ENCODE measurements around the gene SEMA6D.

Gene SEMA6D

DNA sequence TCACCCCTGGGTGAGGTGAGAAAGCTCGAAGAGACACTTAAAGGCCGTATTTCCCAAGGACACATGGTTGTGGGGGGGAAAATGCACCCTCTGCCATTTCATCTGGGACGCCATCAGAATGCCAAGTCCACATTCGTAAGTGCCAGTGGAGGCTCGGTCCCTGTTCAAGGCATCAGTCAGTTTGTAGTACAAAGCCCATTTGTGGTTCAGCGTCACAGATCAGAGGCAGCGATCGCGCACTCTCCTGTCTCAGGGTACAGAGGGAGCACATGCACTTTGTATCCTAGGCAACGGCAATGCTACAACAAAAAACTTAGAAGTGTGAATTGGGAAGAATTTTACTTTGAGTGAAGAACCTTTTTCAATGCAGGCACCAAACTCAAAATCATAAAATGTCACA is 27.2 kb downstream of the SEMA6D start:
- no peak for DNase-seq

DNA sequence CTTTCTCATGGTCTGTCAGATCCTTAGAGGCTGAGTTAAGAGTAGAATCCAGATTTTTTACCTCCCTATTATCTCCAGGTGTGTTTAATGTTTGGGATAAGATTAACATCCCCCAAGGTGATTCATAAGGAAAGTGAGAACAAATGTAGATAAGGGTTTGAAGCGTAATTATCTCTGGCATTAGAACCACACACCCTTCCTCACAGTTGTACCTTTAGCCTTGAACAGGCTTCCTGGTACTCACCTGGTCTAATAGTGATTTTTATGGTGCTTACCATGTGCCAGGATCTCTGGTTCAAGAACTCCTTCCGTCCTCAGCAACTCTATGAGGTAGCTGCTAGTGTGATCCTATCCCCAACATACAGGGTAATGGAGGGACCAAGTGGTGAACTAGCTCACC is 27.7 kb downstream of the SEMA6D start:
- DNase-seq, result no peak

DNA sequence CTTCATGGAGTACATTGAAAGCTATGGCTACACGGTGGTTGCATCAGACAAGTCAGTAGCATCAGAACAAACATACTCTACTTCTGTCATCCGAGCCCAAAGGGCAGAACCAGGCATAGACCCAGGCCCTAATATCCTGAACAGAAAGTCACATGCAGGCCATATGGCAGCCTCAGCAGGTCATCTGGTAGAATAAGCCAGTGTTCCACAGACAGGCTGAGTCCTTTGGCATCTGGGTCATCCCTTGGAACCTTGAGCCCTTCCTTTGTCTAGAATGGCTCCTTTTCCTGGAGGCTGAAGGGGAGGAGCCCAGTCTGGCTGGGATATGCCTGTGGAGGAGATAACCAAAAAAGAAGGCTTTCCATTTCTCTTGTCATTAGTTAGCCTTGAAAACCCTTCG is 29.2 kb downstream of the SEMA6D start:
- no peak for DNase-seq

DNA sequence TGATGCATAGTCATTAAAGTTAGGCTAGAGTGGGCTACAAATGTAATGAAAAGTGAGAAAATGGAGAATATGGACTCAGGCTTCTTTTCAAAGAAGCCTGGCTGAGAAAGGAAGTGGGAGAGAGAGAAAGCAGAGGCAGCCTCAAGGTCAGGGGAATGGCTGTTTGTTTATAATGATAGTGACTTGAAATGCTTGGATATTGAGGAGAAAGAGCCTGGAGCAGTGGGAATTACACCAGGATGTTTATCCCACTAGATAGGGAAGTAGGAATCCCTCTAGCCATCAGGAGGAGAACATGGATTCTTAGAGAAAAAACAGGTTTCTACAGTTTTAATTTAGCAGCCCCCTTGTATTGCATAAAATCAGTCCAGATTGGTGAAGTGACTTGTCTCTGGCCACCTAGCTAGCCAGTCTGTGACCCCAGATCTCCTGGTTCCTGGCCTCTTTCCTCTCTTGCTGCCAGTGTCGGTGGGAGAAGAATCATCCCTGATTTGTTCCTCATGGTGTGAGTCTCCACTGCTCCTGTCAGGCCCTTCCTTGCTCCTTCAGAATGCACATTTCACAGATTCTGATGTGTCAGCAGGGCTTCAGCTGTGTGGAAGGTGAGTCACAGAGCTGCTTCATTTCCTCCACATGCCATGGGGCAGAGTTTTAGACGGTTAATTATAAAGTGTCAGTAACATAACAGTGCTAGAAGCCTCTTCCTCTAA is 32.9 kb downstream of the SEMA6D start:
- DNase-seq, result no peak

DNA sequence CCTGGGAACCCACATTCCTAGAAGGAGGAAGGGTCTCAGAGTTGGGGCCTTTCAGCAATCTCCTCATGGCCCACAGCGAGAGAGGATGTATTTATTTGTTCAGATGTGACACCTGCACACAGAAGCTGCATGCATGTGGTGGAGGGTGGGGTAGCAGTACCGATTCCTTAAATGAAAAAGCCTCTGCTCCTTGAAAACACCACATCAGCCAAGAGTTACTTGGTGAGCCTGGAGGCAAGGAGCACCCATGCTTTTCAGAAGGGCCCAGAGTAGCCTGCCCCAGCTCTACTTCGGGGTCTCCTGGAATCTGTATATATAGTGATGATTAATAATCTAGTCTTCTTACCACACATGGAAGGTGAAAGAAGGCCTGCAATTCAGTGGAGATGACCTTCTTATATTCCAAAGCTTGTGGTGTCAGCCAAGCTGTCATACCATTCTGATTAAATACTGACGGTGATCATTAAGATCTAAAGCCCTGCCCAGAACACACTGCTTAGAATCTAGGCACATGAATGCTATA is 33.5 kb downstream of the SEMA6D start:
- no peak for DNase-seq

DNA sequence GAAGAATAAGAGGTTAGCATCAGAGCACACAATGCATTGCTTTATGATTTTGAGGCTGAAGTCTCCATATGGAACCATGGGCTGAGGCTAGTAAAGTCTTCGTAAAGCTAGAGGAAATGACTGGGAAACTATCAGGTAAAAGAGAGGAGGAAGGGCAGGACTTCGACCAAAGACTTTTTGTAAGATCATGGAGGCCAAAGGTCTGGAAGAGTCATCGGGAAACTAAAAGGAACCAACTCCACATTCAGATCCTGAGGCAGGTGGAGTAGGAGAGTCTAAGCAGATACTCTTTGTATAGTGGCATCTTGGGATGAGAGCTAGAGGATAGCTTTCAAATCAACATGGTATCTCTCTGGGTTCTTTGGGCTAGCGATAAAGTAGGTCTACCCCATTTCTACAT is 36.3 kb downstream of the SEMA6D start:
- no peak for DNase-seq

DNA sequence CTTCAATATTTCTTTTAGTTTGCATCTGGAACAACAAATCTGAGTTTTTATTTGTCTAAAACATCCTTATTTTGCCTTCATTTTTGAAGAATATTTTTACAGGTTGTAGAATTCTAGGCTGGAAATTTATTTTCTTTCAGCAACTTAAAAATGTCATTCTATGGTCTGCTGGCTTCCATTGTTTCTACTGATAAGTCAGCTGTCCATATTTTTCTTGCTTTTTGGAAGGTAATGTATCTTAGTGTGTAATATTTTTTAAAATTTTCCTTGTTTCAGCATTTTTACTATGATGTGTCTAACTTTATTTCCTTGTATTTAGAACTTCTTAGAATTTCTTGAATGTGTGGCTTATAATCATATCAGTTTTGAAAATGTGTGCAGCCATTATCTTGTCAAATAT is 37.0 kb downstream of the SEMA6D start:
- DNase-seq, result no peak

DNA sequence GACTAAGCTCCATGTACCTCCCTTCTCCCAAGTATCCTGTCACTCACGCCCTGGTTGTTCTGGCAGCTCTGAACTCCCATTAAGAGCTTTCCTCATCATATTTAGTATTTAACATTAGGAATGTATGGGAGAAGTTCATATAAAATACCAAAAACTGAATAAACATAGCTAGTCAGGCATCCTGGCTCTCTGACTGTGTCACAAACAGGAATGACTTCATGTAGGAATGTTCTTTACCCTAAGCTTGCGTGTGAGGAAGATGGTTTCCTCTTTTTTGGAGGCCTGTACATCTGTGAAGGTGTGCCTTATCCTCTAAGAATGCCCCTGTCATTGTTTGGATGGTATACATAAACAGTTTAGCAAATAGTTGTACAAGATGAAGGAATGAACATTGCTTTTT is 38.6 kb downstream of the SEMA6D start:
- DNase-seq, result no peak

DNA sequence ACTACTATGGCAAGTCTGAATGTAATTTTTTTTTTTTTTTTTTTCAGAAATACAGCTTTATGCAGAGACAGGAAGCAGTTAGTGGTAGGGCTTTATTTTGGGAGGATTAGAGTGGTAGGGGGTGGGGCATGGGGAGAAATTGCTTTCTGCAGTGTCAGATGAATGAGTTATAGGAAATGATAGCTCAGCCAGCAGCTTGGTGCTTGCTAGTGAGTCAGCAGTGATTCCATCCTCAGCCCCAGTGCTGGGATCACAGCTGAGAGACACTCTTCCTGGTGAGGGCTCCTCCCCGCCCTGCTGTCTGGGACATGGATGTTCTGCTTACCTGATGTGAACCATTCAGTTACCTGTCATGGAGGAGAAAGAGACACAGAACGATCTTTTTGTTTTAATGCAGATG is 39.6 kb downstream of the SEMA6D start:
- DNase-seq, result no peak

DNA sequence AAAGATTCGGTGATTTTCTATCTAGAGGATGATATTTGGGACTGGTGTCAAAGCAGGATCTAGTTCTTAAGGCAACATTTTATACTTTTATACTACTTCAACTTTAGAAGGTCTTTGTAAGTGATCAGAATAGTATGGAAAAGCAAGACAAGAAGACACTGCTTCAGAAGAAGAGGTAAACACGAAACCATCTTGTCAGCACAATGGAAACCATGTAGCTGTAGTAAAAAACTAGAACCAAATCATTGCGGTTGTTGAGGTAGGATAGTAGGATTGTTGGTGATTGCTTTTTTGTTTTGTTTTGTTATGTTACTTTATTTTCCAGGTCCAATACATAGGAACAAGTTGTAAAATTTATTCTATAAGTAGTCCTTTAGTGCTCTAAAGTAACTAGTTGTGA is 40.0 kb downstream of the SEMA6D start:
- DNase-seq, result no peak

DNA sequence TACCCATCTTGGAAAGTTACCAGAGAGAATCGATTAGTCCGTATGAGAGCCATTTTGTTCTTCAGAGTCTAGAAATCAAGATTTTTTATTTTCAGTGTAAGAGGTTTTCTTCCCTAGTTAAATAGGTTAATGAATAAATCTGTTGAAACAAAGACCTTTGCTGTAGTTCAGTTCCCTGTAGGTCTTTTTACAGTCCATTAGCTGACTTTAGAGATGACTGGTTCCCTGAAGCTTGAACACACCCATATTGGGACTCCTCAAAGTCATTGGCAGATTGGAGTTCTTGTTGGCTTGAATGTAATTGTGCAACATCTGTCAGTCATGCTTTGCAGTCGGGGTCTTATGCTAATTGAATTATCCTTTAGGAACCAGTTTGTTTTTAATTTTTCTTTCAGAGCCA is 45.3 kb downstream of the SEMA6D start:
- DNase-seq, result no peak

DNA sequence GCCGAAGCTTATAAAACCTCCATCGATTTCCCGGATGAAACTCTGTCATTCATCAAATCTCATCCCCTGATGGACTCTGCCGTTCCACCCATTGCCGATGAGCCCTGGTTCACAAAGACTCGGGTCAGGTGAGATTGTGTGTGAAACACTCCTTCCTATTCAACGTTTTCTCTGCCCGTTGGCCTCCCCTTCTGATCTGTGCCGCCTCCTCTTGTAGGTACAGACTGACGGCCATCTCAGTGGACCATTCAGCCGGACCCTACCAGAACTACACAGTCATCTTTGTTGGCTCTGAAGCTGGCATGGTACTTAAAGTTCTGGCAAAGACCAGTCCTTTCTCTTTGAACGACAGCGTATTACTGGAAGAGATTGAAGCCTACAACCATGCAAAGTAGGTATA is 47.4 kb downstream of the SEMA6D start:
- no peak for DNase-seq

DNA sequence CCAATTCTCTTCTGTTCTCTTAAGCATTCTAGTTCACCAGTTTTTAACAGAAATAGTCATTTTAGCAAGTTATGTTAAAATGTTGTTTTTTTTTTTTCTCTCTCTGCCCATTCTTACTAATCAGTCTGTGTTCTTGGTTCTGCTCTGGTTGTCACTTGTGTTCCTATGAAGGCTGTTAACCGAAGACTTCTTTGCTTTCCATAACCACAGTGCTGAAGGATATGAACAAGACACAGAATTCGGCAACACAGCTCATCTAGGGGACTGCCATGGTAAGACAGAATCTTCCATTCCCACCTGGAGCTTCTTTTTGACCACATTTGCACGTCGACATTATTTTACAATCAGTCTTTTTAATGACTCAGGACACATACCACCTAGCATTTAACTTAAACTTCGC is 49.1 kb downstream of the SEMA6D start:
- no peak for DNase-seq

DNA sequence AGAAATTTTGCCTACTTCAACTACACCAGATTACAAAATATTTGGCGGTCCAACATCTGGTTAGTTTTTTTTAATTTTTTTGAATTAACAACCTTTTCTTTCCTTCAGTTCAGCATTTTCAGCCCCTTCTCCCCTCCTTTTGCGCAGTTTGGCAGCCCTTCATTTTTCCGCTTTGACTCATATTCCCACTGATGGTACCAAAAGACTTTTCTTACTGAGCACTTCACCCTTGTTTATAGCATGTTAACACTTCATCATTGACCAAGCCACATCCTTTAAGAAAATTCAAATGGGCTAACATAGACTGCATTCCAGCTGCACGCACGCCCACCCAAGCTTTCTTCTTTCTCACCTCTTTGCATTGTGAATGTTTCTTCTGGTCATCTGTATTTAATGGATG is 49.7 kb downstream of the SEMA6D start:
- no peak for DNase-seq

DNA sequence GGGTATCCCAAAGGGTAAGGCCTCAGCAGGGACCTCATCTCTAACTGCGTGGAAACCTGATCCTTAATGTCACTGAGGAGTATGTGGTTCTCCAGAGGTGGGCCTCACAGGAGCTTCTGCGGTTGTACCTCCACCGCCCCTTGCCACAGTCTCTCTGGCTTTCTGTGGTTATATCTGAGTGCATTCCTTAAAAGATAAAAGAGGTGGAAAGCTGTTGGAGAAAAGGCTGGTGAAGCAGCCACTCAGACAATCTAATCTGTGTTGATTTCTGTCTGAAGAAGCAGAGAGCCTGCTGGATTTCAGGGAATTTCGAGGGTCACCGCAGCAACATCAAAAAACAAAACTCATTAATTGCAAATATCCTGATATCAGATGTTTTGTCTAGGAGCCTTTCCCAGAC is 51.4 kb downstream of the SEMA6D start:
- DNase-seq, result no peak

DNA sequence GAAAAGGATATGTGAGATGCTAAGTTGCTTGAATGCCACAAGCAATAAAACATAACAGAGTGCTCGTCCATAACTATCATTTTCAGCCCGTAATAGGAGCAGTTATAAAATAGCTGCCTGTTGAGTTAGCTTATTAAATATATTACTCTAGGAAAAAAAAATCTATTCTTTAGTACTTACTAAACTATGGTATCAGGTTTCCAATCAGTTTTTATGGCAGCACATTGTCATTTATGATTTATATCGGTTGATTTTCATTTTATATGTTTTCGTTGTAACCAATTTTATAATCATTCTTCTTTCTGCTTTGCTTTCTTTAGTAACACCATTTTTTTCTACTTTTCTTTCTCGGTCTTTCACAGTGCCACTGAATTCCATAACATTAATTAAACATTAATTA is 51.9 kb downstream of the SEMA6D start:
- DNase-seq, result no peak

DNA sequence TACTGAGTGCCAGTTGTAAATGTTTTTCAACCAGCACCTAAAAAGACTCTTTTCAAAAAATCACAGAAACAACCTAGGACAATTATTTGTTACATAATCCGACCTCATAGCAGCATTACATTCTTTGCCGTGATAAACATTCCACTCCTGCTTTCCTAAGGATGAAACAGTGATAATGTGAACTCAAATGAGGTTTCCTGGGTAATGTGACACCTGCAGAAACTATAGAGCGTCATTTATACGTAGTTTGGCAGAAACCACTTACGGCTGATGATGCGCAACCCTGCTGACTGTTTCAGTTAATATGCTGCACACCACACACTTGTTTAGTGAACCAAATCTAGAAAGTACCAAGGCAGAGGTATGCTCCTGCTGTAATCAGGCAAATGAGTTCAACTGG is 55.8 kb downstream of the SEMA6D start:
- no peak for DNase-seq

DNA sequence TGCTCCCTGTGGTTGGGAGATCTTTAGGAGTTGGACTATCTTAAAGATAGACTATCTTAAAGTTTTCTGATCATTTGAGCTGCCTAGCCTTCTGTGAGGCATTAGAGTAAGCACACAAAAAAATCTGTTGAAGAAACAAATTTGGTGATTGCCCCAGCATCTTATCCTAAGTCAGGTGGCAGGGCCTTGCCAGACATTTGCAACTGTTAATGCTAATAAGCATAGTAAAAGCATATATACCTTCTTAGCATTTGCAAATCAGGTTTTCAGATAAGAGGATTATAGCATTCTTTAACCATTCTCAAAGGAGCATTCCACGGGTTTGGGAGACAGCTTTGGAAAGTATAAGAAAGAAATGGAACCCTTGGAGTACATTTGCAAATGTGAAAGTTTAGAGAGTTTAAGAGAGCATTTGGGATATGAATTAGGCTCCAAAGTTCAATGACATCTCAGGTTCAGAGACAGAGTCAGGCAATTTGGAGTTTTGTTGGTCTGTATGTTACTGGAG is 61.0 kb downstream of the SEMA6D start:
- no peak for DNase-seq

DNA sequence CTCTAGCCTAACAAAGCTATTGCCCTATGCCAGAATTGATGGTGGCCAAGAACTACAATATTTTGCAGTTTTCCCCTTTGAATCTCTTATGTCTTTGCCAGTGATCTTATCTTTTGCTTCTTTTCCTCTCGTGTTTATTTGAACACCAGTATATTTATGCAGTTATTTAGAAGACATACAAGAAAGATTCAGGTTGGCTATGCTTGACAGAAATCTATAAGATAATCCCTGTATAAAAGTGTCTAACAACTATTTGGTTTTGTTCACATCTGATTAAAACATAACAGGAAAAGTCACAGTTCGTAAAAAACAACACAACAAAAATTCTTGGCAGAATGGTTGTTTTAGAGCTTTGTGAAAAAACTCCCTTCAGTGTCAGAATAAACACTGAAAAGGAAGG is 63.7 kb downstream of the SEMA6D start:
- DNase-seq, result no peak

DNA sequence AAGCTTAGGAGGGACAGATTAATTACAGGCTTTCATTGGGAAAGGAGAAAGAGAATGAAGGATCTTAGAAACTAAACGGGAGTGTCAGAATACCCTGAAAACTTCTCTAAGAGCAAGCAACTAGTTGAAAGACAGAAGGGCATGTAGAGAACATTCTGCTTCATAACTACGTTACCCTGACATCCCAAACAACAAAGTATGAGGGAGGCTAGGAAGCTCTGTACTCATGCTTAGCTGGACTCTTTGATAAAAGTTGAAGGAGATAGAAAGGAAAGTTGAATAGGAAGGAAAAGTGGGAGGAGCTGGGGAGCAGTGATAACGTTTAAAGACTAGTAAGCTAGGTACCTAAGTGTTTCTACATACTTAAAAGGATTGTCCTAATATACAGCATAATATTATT is 64.2 kb downstream of the SEMA6D start:
- DNase-seq, result no peak

DNA sequence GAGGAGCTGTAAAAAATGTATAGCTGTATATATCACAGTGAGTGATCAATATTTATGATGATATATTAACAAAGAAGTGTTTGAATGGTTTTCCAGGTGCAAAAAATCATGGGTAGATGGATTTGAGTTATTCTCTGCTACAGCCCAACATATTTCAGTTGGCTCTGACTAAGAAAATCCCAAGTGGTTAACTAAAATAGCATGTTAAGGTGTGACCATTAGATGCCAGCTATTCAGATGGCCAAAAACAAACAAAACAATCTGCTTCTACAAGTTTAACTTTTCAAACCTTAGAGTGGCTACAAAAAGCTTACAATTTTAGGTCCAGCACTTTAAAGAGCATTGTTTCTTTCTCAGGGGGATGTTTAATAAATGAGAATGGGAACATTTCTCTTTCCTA is 67.5 kb downstream of the SEMA6D start:
- DNase-seq, result no peak

DNA sequence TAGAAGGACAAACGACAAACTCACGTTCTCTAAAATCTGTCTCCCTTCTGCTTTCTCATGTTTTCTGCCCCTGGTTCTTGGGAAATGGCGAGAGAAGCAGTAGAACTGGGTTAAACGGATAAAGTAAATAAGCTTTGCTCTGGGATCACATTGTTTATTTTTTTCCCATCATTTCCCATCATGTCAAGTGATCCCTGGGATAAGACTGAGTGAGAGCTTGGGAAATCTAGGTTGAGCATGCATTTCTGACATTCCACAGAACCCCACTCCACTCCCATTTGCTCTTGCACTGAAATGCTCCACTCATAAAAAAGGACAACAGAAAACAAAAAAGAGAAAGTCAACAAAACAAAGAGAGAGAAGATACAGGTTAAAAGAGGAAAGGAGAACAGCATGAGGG is 69.1 kb downstream of the SEMA6D start:
- no peak for DNase-seq

DNA sequence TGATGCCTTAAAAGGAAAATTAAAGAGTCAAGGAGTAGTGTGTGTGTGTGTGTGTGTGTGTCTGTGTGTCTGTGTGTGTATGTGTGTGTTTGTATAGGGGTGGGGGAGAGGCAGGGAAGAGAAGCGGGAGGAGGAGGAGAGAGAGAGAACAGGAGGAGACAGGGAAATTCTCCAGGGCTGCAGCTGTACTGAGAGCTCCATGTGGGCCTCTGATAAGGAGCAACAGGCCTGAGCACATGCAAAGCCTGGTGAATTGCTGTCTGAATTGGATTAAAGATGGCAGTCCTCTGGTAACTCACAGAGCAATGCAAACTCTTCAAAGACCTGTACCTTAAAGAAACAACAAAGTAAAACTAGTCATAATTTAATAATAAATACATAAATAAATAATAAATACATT is 70.6 kb downstream of the SEMA6D start:
- DNase-seq, result no peak

DNA sequence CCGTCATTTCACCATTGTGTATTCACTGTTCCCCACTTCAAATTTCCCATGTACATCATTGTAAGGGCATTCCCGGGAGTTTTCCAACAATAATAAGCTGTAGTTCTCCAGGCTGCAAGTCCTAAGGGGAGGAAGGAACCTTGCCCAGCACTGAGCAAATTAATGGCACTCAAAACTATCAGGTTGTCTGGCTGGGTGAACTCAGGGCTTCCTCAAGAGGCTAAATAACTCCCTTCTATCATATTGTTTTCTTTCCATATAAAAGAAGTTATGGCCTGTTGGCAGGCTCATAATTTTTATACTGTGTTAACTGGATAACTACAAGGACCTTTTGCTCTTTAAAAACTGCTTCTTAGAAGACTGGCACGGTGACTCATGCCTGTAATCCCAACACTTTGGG is 71.4 kb downstream of the SEMA6D start:
- no peak for DNase-seq

DNA sequence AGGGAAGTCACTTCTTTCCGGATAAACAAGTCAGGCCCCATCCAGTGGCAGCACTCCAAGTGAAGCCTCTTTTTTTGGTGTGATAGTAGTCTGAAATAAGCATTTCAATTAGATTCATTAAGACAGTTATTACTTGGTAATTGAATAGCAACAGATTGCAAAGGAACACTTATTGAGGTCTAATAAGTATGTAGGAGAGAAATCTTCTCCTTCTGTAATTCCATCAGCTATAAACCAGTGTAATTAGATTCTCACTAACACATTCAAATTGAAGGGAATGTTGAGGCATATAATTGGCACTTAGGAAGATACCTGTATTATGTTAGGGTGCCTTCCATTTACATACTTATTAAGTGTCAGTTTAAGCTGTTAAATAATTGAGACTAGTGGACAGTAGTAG is 73.9 kb downstream of the SEMA6D start:
- no peak for DNase-seq
